ENCODE data around the gene CTF1.
"Not testable (repeated sequence)": the region's sequence is repeated elsewhere in the genome, so short reads cannot be mapped to it uniquely, and the experiment has no call there.

CTF1 gene, protein sequence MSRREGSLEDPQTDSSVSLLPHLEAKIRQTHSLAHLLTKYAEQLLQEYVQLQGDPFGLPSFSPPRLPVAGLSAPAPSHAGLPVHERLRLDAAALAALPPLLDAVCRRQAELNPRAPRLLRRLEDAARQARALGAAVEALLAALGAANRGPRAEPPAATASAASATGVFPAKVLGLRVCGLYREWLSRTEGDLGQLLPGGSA

DNA sequence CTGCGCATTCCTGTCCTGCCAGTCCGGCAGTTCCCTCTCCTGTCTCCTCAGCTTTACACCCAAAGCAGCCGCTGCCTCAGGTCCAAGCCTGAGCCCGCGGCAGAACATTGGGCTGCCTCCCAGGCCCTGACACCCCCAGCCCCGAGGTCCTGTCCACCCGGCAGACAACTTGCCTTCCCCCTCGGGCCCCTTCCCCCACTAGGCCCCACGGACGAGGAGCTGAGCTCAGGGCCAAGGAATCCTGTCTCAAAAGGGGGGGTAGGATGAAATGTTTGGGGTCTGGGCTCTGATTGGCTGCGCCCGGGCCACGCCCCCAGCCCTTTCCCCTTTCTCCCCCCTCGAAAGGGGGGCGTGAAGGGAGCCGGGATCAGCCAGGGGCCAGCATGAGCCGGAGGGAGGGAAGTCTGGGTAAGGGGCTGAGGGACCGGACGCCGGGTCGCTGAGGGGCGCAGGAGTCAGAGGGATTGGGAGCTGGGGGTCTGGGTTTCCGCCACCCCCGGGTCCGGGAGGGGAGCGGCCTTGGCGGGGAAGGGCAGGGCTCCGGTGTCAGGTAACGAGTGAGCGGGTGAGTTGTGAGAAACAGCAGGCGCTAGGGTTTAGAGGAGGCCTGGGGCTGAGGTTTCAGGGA is at the start of gene CTF1:
Gene CTF1 (plus strand): TSS at position 354 of the 628 bp plus-strand sequence. CDS start 30 bp downstream, at position 384.
- Mint-ChIP-seq H3K4me1 (peaks cover 49% of the 10 kb centered on the region), H3K27me3 (no peaks in the 10 kb centered on the region), H3K4me3 (peak within 1 kb of the TSS; percentile 57), H3K27ac (peak within 1 kb of the TSS; percentile 80), H3K9me3 (no peaks in the 10 kb centered on the region), H3K36me3 (peaks cover 1% of the 10 kb centered on the region)

DNA sequence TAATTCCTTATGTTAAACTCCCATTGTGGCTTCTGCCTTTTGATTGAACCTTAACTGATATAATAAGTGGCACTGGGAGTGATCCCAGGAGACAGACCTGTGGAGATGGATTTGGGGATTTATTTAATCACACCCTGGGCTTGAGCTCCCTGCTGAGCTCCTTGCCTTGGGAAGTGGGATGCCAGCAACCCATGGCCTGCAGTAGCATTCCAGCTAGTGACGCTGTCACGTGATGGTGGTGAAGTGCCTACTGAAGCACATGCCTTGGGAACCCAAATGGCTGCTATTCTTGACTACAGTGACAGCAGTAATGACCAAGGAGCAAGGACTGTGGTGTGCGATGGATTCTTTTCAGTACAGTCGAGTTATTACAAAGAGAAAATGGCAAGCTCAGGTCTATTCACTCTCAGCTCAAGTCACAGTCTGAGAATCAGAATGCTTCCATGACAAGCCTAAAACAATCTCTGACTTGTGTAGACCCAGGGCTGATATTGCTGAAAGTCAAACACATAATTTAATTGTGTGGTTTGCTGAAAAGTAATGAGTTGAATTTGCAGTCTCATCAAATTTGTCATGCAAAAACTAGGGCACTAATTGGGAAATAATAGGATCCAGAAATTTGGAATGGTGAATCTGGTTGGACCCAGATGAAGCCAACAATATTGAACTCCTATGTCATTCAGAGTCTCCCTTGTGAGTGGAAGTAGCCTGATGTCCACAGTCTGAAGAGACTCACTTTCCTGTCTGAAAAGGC is 49.6 kb upstream of the CTF1 start:
- H3K4me3 Mint-ChIP-seq, result no peak overlapping the region
- no peaks in the 10 kb centered on the region for H3K27me3 Mint-ChIP-seq
- no peaks in the 10 kb centered on the region for H3K9me3 Mint-ChIP-seq
- no peaks in the 10 kb centered on the region for H3K36me3 Mint-ChIP-seq
- H3K27ac Mint-ChIP-seq, result no peak overlapping the region
- peaks cover 10% of the 10 kb centered on the region for H3K4me1 Mint-ChIP-seq

DNA sequence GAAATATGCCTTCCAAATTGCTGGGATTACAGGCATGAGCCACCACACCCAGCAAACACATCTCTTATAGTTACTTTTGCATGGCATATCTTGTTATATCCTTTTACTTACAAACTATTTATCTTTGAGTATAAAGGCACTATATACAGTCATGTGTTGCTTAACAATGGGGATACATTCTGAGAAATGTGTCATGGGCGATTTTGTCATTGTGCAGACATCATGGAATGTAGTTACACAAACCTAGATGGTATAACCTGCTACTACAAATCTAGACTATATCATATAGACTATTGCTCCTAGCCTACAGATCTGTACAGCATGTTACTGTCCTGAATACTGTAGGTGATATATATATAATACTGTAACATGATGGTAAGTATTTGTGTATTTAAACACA is 46.2 kb upstream of the CTF1 start:
- H3K36me3 Mint-ChIP-seq, result peaks cover 3% of the 10 kb centered on the region
- H3K4me3 Mint-ChIP-seq, result no peak overlapping the region
- H3K27me3 Mint-ChIP-seq, result no peaks in the 10 kb centered on the region
- H3K4me1 Mint-ChIP-seq, result peaks cover 1% of the 10 kb centered on the region
- no peak overlapping the region for H3K27ac Mint-ChIP-seq
- H3K9me3 Mint-ChIP-seq, result no peaks in the 10 kb centered on the region

DNA sequence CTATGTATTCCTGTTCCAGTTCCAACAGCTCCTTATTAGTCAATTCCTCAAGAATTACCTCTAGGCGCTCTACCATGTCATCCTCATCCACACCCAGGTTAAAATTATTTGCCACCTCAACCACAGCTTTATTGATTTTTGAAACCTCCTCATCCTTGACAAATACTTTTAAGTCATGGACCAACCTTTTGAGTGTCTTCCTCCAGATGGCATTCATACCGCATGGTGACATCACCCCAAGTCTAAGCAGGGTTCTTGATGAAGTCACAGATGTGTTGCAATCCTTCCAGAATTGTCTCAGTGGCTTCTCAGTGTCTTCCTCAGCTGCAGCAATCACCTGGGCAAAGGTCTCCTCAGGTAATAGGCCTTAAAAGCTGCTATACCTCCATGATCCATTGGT is 42.7 kb upstream of the CTF1 start:
- no peaks in the 10 kb centered on the region for H3K9me3 Mint-ChIP-seq
- peaks cover 3% of the 10 kb centered on the region for H3K36me3 Mint-ChIP-seq
- H3K4me3 Mint-ChIP-seq, result no peak overlapping the region
- H3K27ac Mint-ChIP-seq, result no peak overlapping the region
- no peaks in the 10 kb centered on the region for H3K4me1 Mint-ChIP-seq
- H3K27me3 Mint-ChIP-seq, result no peaks in the 10 kb centered on the region

DNA sequence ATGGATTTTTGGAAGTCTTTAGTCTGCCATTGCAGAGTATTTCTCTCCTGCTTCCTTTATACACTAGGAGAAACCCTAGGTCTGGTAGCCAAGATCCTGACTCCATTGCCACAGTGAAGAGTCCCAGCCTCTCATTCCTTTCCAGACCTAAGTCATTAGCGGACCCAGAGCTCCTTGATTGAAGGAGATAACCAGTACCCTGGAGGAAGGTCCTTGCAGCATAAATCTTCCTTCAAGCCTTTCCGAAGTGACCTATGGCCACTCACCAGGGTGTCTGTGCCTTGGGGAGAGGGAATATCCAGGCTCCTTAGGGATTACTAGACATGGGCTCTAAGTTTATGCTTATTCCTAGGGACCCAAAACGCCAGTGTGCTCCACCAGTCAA is 38.3 kb upstream of the CTF1 start:
- H3K9me3 Mint-ChIP-seq, result no peaks in the 10 kb centered on the region
- no peaks in the 10 kb centered on the region for H3K27me3 Mint-ChIP-seq
- H3K27ac Mint-ChIP-seq, result no peak overlapping the region
- no peaks in the 10 kb centered on the region for H3K4me1 Mint-ChIP-seq
- H3K4me3 Mint-ChIP-seq, result no peak overlapping the region
- peaks cover 3% of the 10 kb centered on the region for H3K36me3 Mint-ChIP-seq

DNA sequence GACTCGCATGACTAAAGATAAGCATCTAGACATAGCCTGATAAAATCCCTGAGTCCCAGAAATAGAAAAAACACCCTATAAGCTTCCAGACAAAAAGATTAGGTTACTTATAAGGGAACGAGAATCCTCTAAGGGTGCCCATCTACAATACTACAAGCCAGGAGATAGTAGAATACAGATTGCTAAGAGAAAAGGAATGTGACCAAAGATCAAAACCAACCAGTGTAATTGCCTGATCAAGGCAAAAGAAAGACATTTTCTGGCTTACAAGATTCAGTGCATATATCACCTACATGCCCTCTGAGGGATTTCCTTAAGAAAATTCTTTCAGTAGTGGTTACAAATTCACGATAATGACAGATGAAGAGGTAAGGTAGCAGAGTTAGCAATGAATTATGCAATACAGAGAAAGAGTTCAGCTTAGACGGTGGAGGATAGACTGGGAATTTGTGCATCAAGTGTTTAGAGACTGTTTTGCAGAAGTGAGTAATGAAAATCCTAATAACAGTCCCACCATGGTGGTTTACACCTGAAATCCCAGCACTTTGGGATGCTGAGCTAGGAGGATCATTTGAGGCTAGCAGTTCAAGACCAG is 37.5 kb upstream of the CTF1 start:
- no peaks in the 10 kb centered on the region for H3K4me1 Mint-ChIP-seq
- no peak overlapping the region for H3K27ac Mint-ChIP-seq
- H3K9me3 Mint-ChIP-seq, result no peaks in the 10 kb centered on the region
- no peaks in the 10 kb centered on the region for H3K27me3 Mint-ChIP-seq
- H3K36me3 Mint-ChIP-seq, result no peaks in the 10 kb centered on the region
- H3K4me3 Mint-ChIP-seq, result no peak overlapping the region

DNA sequence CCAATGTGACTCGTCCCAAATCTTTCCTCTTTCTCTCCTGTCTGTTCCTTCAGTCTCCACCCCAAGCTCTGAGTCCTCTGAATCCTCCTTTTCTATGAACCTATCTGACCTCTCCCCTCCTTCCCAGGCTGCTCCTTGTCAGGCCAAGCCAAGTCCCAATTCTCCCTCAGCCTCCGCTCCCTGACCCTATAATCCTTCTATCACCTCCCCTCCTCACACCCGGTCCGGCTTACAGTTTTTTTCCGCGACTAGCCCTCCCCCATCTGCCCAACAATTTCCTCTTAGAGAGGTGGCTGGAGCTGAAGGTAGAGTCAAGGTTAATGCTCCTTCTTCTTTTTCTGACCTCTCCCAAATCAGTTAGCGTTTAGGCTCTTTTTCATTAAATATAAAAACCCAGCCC is 35.7 kb upstream of the CTF1 start:
- H3K36me3 Mint-ChIP-seq, H3K4me3 Mint-ChIP-seq, H3K9me3 Mint-ChIP-seq, H3K4me1 Mint-ChIP-seq, H3K27me3 Mint-ChIP-seq, H3K27ac Mint-ChIP-seq: not testable (repeated sequence)

DNA sequence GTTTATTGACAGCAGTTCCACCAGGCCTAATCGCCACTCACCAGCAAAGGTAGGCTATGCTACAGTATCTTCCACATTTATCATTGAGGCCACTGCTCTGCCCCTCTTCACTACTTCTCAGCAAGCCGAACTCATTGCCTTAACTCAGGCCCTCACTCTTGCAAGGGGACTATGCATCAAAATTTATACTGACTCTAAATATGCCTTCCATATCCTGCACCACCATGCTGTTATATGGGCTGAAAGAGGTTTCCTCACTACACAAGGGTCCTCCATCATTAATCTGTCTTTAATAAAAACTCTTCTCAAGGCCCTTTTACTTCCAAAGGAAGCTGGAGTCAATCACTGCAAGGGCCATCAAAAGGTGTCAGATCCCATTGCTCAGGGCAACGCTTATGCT is 33.2 kb upstream of the CTF1 start:
- H3K27me3 Mint-ChIP-seq, H3K9me3 Mint-ChIP-seq, H3K4me3 Mint-ChIP-seq, H3K27ac Mint-ChIP-seq, H3K36me3 Mint-ChIP-seq, H3K4me1 Mint-ChIP-seq: not testable (repeated sequence)

DNA sequence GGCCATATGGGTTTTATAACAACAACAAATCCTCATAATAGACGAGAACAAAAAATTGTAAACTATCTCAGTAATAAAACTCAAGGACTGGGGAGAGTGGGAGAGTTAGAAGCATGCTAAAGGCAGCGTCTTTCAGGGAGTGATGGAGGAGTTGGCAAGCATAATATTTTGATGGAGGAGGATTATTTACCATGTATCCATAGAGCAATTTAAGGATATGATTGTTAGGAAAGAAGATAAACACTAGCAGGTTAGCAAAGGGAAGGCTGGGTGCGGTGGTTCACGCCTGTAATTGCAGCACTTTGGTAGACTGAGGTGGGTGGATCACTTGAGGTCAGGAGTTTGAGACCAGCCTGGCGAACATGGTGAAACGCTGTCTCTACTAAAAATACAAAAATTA is 30.4 kb upstream of the CTF1 start:
- Mint-ChIP-seq H3K27ac (no peak overlapping the region), H3K27me3 (no peaks in the 10 kb centered on the region)

DNA sequence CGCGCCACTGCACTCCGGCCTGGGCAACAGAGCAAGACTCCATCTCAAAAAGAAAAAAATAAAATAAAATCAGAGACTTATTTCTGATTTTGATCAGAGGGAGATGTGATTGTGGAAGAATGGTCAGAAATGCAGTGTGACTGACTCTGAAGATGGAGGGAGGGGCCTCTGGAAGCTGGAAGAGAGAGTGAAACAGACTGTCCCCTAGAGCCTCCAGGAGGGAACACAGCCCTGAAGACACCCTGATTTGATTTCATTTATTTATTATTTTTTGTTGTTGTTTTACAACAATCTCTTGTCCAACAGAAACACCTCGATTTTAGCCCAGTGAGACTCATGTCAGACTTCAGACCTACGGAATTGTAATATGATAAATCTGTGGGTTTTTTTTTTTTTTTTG is 28.7 kb upstream of the CTF1 start:
- no peak overlapping the region for H3K4me3 Mint-ChIP-seq
- no peaks in the 10 kb centered on the region for H3K27me3 Mint-ChIP-seq
- peaks cover 4% of the 10 kb centered on the region for H3K4me1 Mint-ChIP-seq
- H3K9me3 Mint-ChIP-seq, result no peaks in the 10 kb centered on the region
- no peaks in the 10 kb centered on the region for H3K36me3 Mint-ChIP-seq
- no peak overlapping the region for H3K27ac Mint-ChIP-seq

More for the DNA sequence above, 30.4 kb upstream of the CTF1 start:
- Mint-ChIP-seq H3K4me3 (no peak overlapping the region), H3K9me3 (no peaks in the 10 kb centered on the region), H3K36me3 (no peaks in the 10 kb centered on the region), H3K4me1 (no peaks in the 10 kb centered on the region)

DNA sequence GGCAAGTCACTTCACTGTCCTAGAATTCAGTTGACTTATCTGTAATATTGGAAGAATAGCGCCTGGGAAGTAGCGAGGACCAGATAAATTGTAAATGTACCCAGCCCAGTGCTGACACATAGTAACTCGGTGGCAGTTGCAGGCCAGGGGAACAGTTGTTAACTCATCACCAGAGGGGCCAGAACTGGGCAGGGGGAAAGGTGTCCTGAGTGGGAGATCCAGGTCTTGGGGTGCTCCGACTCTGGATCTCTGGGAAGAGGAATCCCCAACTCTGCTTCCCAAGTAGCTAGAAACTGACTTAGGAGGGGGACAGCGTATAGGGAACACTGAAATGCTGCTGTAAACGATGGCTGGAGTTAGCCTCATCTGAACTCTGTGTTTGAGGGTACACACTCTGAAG is 25.5 kb upstream of the CTF1 start:
- no peaks in the 10 kb centered on the region for H3K36me3 Mint-ChIP-seq
- no peak overlapping the region for H3K27ac Mint-ChIP-seq
- H3K27me3 Mint-ChIP-seq, result no peaks in the 10 kb centered on the region
- no peaks in the 10 kb centered on the region for H3K9me3 Mint-ChIP-seq
- no peak overlapping the region for H3K4me3 Mint-ChIP-seq
- peaks cover 14% of the 10 kb centered on the region for H3K4me1 Mint-ChIP-seq

DNA sequence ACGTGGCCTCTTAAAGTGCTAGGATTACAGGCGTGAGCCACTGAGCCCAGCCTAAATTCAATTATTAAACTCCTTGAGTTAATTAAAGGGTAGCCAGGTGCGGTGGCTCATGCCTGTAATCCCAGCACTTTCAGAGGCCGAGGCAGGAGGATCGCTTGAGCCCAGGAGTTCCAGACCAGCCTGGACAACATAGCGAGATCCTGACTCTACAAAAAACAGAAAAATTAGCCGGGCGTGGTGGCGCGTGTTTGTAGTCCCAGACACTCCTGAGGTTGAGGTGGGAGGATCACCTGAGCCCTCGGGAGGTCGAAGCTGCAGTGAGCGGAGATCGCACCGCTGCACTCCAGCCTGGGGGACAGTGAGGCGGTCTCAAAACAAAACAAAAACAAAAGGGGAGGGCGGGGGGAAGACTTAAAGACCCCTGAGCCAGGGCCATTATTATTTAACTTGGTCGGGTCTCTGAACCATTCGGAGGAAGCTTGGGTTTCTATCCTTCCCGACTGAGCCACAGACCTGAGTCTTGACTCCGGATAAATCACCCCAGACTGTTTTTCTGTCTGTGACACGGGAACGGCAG is 22.1 kb upstream of the CTF1 start:
- Mint-ChIP-seq H3K9me3 (no peaks in the 10 kb centered on the region), H3K27me3 (no peaks in the 10 kb centered on the region), H3K36me3 (no peaks in the 10 kb centered on the region), H3K4me1 (peaks cover 34% of the 10 kb centered on the region), H3K27ac (peak overlapping the region; percentile 88), H3K4me3 (peak overlapping the region; percentile 84)

DNA sequence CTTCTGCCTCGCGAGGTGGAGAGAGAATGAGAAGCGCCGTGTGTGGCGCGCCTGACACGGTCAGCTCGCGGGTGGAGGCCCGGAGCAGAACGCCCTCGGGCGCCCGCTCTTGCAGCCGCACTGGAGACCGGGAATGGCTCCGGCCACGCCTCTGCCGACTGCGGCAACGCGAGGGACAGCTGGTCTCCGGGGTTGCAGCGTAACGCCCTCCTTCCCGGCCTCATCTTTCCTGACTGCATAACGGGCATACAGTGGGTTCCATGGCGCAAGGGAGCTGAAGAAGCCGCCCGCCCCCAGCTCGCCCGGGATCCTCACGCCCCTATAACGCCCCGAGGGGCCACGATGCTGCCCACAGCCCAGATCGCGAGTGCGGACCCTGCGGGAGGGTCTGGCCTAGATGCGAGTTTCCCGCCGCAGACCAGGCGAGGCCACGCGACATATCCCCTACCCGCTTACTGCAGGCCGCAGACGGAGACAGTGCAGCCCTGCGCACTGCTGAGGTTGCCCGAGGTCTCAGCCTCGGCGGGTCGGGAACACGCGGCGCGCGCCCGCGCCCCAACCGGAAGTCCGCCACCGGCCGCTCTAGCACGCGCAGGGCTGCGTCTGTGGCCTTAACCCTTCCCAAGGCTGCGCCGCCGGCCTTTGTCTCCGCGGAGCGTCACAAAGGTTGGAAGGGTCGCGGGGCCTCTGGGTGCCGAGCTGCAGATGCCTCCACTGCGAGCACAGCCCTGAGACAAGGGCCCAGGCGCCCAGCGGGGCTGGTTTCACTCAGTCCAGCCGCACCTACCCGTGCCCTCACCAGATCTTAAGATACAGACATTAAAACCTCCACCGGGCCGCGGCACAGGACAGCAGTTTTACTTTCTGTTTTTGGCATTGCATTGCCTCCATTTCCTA is 21.3 kb upstream of the CTF1 start:
- Mint-ChIP-seq H3K4me3 (peak overlapping the region; percentile 84), H3K9me3 (no peaks in the 10 kb centered on the region), H3K4me1 (peaks cover 34% of the 10 kb centered on the region), H3K27me3 (no peaks in the 10 kb centered on the region), H3K36me3 (no peaks in the 10 kb centered on the region), H3K27ac (peak overlapping the region; percentile 88)

DNA sequence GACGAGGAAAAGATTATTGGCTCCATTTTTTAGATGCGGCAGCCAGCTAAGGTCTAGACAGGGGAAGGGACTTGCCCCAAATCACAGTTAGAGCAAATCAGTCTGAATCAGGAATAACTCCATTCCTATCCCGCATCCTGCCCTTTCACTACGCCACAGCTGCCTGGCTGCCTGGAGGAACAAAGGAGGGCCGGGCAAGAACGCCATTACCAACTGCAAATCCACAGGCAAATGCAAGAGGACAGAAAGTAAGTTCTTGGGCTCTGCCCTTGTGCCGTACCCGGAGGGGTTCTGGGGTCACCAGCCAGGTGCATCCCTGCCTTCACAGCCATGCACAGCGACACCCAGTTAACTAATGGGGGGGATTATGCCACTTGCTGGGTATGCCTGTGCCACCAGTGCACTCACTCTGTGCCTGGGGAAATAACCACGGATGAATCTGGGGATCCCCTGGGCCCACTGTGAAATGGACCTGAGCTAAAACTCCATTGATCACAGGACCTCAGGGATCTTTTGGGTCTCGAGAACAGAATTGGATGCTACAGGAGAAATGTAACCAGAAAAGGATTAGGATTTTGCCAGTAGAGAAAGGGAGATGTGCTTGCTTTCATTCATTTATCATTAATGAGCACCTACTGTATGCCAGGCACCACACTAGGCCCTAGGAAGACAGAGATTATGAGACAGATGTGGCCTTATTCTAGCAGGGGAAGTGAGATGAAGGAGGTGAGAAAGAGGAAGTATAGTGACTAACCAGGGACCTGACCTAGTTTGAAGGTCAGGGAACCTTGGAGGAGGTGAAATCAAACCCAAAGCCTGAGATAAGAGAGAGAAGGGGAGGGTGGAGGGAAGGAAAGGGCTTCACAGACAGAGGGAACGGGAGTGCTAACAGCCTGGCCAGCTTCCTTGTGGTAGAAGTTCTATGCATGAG is 20.3 kb upstream of the CTF1 start:
- Mint-ChIP-seq H3K4me3 (peak overlapping the region; percentile 84), H3K36me3 (no peaks in the 10 kb centered on the region), H3K9me3 (no peaks in the 10 kb centered on the region), H3K27ac (peak overlapping the region; percentile 88), H3K27me3 (no peaks in the 10 kb centered on the region), H3K4me1 (peaks cover 34% of the 10 kb centered on the region)
